ENCODE results near the gene RAP1GAP2. TPM values are rescaled to one million over a fixed set of nuclear protein-coding genes. Genes with fewer than 3 reads are reported as not detected.

Gene RAP1GAP2
- total RNA-seq, result 10 to 100 TPM; 28.9 to 48.3 TPM

DNA sequence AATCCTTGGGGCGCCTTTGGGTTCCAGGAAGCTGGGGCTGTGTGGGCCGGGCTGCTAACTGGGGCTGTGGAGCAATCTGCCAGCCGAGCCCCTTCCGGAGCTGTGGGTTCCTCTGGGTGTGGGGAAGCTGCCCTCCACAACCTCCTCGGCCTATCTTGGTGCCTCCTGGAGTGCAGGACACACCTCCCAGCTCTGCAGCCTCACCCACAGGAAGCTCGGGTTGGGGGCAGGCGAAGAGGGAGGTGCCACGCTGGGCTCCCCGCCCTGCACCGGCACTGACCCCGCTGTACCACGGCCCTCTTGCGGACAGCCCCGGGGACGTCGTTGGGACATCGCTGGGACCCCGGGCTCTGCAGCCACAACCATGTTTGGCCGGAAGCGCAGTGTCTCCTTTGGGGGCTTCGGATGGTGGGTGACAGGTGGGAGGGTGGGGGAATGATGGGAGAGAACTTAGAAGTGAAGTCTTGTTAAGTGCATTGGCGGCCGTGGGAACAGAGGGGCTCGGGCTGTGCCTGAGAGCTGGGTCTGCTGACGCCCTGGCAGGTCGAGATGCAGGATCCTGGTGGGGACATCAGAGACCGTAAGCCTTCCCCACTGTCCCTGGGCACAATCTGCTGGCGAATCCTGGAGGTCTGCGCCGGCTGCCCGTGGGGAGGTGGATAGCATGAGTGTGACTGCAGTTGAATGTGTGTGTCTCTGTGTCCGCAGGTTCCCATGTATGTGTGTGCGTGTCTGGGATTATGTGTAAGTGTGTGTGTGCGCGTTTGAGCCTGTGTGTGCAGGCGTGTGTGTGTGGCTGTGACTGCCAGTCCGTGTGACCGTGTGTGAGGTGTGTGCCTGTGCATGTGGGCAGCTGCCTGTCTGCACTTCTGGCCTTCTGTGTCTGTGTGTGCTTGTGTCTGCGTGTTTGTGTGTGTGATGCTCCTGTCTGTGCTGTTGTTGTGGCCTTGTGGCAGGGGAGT lies at the start of gene RAP1GAP2:
TSS of gene RAP1GAP2 (plus strand) at position 275 of the 962 bp plus-strand sequence. CDS start at position 365, 90 bp downstream.
- 69% methylated on average over 27 of the region's 39 CpGs for WGBS
- TF ChIP-seq, protein P1, sequence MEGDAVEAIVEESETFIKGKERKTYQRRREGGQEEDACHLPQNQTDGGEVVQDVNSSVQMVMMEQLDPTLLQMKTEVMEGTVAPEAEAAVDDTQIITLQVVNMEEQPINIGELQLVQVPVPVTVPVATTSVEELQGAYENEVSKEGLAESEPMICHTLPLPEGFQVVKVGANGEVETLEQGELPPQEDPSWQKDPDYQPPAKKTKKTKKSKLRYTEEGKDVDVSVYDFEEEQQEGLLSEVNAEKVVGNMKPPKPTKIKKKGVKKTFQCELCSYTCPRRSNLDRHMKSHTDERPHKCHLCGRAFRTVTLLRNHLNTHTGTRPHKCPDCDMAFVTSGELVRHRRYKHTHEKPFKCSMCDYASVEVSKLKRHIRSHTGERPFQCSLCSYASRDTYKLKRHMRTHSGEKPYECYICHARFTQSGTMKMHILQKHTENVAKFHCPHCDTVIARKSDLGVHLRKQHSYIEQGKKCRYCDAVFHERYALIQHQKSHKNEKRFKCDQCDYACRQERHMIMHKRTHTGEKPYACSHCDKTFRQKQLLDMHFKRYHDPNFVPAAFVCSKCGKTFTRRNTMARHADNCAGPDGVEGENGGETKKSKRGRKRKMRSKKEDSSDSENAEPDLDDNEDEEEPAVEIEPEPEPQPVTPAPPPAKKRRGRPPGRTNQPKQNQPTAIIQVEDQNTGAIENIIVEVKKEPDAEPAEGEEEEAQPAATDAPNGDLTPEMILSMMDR (IDR thresholded peaks at IDR 0.05), result no peak
- TF ChIP-seq POLR2A (IDR thresholded peaks at IDR 0.05), result no peak
- no peak for TF ChIP-seq POLR2AphosphoS5 (IDR thresholded peaks at IDR 0.05)
- Histone ChIP-seq H3K36me3 (no peaks in the 10 kb centered on the region), H3K4me1 (replicated peaks) (no peaks in the 10 kb centered on the region), H3K9me3 (no peaks in the 10 kb centered on the region), H3K27me3 (replicated peaks; ENCODE audit: insufficient read depth) (peaks cover 4% of the 10 kb centered on the region), H3K27ac (no peak within 1 kb of the TSS), H3K4me3 (no peak within 1 kb of the TSS)
- no peak for DNase-seq (ENCODE audit: low spot score)
- intact Hi-C loops (cut with DNase I), result no loop called here

DNA sequence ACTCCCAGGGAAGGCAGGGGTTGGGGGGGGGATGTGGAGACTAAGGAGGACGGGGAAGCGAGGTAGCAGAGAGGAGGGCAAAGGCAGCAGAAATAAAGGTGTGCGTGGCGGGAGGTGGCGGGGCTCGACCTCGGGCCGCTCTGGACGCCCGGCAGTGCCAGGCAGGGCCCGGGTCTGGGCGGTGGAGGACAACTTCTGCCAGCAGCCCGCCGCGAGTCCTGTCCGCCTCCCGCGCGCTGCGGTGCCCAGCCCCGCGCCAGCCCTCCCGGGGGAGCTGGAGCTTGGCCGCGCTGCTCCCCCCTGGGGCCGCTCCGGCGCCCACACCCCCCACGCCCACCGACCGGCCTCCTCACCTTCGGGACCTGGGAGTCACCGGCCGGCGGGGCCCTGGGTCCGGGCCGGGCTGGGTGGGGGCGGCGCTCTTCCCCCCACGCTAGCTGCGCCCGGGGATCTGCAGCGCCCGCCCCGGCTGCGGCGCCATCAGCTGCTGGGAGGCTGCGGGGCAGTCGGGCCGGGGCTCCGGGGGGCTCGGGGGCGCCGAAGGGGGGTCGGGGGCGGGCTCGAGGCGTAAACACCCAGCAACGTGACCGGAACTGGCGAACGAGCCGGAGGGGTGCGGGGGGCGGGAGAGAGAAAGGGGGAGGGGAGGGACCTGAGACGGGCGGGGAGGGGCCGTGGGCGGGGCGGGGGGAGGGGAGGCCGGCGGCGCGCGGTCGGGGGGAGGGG lies 47.0 kb upstream of the RAP1GAP2 start, which contains the start of gene CCDC92B:
TSS of gene CCDC92B (minus strand) at position 595 of the 726 bp plus-strand sequence. CDS start 14,507 bp downstream, outside the sequence.
- Histone ChIP-seq H3K27me3 (replicated peaks; ENCODE audit: insufficient read depth) (peaks cover 14% of the 10 kb centered on the region), H3K4me3 (peak within 1 kb of the TSS in 1 of 2 donors; percentile 16), H3K4me1 (replicated peaks) (no peaks in the 10 kb centered on the region), H3K9me3 (no peaks in the 10 kb centered on the region), H3K36me3 (no peaks in the 10 kb centered on the region), H3K27ac (no peak within 1 kb of the TSS)
- no peak for DNase-seq (ENCODE audit: low spot score)
- TF ChIP-seq, protein P1 (IDR thresholded peaks at IDR 0.05), result no peak
- TF ChIP-seq POLR2A (IDR thresholded peaks at IDR 0.05), result no peak
- no peak for TF ChIP-seq POLR2AphosphoS5 (IDR thresholded peaks at IDR 0.05)
- intact Hi-C loops (cut with DNase I), result no loop called here
- 3% methylated on average over 27 of the region's 76 CpGs for WGBS

DNA sequence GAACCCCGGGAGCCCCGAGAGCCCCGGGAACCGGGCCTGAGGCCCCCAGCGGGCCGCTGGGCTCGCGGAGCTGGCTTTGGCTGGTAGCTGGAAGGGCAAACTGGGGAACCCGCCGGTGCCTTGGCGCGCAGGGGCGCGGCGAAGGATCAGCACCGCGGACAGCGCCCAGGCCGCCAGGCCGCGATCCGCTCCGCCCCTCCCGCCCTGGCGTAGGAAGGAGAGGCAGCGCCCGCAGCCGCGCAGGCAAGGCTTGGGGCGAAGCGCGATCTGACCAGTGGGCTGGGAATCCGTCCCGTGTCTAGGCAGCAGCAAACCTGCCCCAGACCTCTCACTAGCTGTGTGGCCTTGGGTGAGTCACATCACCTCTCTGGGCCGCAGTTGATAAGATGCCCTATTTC lies 46.5 kb upstream of the RAP1GAP2 start:
- peaks cover 14% of the 10 kb centered on the region for H3K27me3 ChIP-seq (replicated peaks; ENCODE audit: insufficient read depth)
- DNase-seq (ENCODE audit: low spot score), result peak; percentile 46
- H3K4me1 ChIP-seq (replicated peaks), result no peaks in the 10 kb centered on the region
- H3K9me3 ChIP-seq, result no peaks in the 10 kb centered on the region
- no peak overlapping the region for H3K27ac ChIP-seq
- intact Hi-C loops (cut with DNase I), result no loop called here
- peak; percentile 31 for TF ChIP-seq POLR2AphosphoS5 (IDR thresholded peaks at IDR 0.05)
- TF ChIP-seq, protein P1 (IDR thresholded peaks at IDR 0.05), result no peak
- H3K4me3 ChIP-seq, result peak overlapping the region in 1 of 2 donors; percentile 16
- WGBS, result 2% methylated on average over 30 of the region's 35 CpGs
- no peaks in the 10 kb centered on the region for H3K36me3 ChIP-seq

DNA sequence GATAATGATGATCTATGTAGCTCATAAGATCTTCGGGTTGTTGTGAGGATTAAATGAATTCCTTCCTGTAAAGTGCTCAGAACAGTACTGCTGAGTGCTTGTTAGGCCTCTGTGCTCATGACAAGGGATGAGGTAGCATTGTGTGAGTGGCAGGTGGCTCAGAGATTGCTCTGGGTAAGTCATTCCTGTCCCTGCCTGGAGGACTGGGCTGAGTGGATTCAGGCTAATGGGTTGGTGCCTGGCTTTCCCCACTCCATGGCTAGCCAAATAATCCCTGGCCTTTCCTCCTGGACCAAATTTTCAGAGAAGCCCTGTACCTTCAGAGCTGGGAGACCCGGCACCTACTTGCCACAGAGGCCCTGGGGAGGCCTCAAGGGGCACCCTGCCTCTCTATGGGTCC lies 45.5 kb upstream of the RAP1GAP2 start:
- no peak overlapping the region for H3K4me3 ChIP-seq
- no peaks in the 10 kb centered on the region for H3K4me1 ChIP-seq (replicated peaks)
- no peak overlapping the region for H3K27ac ChIP-seq
- H3K27me3 ChIP-seq (replicated peaks; ENCODE audit: insufficient read depth), result peaks cover 14% of the 10 kb centered on the region
- no peaks in the 10 kb centered on the region for H3K36me3 ChIP-seq
- no peak for DNase-seq (ENCODE audit: low spot score)
- TF ChIP-seq, protein P1 (IDR thresholded peaks at IDR 0.05), result no peak
- TF ChIP-seq POLR2AphosphoS5 (IDR thresholded peaks at IDR 0.05) (no peak), POLR2A (IDR thresholded peaks at IDR 0.05) (no peak)
- intact Hi-C loops (cut with DNase I), result no loop called here
- H3K9me3 ChIP-seq, result no peaks in the 10 kb centered on the region
- WGBS, result 87% methylated on average over 2 of the region's 2 CpGs
